ENCODE measurements around the gene BHLHE23. TPM values are rescaled to one million over a fixed set of nuclear protein-coding genes. Genes with fewer than 3 reads are reported as not detected.

BHLHE23 gene
- not detected for total RNA-seq

DNA sequence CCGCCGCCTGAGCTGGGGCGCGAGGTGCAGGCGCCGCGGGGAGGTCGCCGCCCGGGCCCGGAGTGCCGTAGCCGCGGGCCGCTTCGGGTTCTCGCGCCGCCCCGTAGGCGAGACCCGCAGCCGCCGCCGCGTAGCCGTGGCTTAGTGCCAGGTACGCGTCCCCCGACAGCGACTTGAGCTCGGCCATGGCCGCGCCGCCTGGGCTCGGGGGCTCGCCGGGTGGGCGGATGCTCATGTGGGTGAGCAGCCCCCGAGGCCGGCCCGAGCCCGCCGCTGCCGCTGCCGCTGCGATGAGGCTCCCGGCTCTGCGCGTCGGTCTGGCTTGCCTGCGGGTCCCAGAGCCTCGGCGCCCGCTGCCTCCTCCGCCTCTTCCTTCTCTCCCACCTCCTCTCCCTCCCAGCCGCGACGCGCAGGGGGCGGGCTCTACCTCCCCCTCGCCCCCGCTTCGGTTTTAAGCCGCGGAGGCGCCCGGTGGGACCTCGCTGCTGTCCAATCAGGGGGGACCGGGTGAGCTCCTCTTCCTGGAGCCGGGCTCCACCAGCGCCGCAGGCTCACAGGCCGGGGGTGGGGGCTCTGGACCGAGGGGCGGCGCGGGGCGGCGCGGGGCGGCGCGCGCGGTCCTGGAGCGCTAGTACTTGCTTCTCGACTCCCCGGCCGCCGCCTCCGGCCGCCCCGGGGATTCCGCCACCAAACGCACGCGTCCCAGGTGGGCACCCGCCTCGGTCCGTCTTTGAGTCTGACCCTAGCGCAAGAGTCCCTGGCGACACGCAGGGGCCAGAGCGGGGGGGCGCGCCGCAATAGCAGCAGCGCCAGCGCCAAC is at the start of gene BHLHE23:
Gene BHLHE23 (minus strand): TSS at position 425 of the 820 bp plus-strand sequence. CDS start 190 bp downstream, at position 235.
- peaks cover 20 to 57% (median 44%) of the 10 kb centered on the region in 4 donors for H3K4me1 ChIP-seq
- H3K9me3 ChIP-seq, result no peaks in the 10 kb centered on the region
- H3K4me3 ChIP-seq, result peak within 1 kb of the TSS; percentile 2 to 35 (median 22)
- no peak within 1 kb of the TSS for H3K27ac ChIP-seq (replicated peaks in 1 of 4)
- no peaks in the 10 kb centered on the region for H3K36me3 ChIP-seq
- intact Hi-C loops (cut with DNase I), result loop anchor here (5.0 kb wide), 1 partner anchor 104 kb away; no protein-coding TSS in a partner anchor
- TF ChIP-seq, protein P1, sequence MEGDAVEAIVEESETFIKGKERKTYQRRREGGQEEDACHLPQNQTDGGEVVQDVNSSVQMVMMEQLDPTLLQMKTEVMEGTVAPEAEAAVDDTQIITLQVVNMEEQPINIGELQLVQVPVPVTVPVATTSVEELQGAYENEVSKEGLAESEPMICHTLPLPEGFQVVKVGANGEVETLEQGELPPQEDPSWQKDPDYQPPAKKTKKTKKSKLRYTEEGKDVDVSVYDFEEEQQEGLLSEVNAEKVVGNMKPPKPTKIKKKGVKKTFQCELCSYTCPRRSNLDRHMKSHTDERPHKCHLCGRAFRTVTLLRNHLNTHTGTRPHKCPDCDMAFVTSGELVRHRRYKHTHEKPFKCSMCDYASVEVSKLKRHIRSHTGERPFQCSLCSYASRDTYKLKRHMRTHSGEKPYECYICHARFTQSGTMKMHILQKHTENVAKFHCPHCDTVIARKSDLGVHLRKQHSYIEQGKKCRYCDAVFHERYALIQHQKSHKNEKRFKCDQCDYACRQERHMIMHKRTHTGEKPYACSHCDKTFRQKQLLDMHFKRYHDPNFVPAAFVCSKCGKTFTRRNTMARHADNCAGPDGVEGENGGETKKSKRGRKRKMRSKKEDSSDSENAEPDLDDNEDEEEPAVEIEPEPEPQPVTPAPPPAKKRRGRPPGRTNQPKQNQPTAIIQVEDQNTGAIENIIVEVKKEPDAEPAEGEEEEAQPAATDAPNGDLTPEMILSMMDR (IDR thresholded peaks at IDR 0.05), result no peak
- TF ChIP-seq POLR2A (IDR thresholded peaks at IDR 0.05; ENCODE audit: low read depth) (no peak), POLR2AphosphoS5 (IDR thresholded peaks at IDR 0.05) (no peak), EP300 (IDR thresholded peaks at IDR 0.05) (no peak)
- peaks cover 19 to 100% (median 75%) of the 10 kb centered on the region in 4 donors for H3K27me3 ChIP-seq
- DNase-seq (ENCODE audit: extremely low spot score), result no peak
- WGBS, result 0% methylated on average over 9 of the region's 110 CpGs

DNA sequence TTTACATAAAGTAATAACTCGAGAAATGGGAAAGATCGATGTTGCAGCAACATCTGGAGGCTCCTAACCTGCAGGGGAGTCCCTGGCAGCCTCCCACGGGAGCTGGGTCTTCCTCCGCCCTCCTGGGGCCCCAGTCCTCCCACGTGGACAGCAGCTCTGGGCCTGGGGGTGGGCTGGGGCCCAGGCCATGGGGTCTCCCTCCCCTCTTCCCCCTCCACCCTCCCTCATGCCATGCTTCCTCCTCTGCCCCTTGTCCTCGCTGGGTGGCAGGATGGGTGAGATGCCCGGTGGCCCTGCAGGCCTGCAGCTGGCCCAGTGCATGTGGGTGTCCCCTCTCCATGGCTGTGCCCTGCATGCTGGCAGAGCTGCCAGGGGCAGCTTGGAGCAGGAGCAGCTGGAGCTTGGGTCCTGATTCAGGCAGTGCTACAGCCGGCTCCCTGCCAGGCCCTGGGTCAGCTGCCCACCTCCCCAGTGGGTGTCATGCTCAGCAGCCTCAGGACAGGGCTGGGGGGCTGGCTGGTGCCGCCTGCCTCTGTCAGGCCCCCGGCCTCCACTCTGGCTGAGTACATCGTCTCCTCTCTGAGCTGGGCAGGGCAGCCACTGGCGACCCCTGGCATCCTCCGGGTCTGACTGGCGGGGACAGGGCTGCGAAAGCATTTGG is 48.9 kb upstream of the BHLHE23 start:
- no peak for DNase-seq (ENCODE audit: extremely low spot score)
- WGBS, result 56% methylated on average over 14 of the region's 15 CpGs
- no peak overlapping the region for H3K4me3 ChIP-seq
- H3K36me3 ChIP-seq, result no peaks in the 10 kb centered on the region
- TF ChIP-seq, protein P1 (IDR thresholded peaks at IDR 0.05), result no peak
- TF ChIP-seq POLR2AphosphoS5 (IDR thresholded peaks at IDR 0.05), result no peak
- TF ChIP-seq POLR2A (IDR thresholded peaks at IDR 0.05; ENCODE audit: low read depth), result no peak
- TF ChIP-seq EP300 (IDR thresholded peaks at IDR 0.05), result no peak
- H3K9me3 ChIP-seq, result no peaks in the 10 kb centered on the region
- H3K27me3 ChIP-seq, result peaks cover 0 to 93% (median 7%) of the 10 kb centered on the region in 4 donors
- intact Hi-C loops (cut with DNase I), result loop anchor here (1.0 to 5.0 kb wide), 2 partner anchors 124 to 177 kb away; no protein-coding TSS in a partner anchor
- peaks cover 2 to 10% (median 8%) of the 10 kb centered on the region in 4 donors for H3K4me1 ChIP-seq
- no peak overlapping the region for H3K27ac ChIP-seq (replicated peaks in 1 of 4)

DNA sequence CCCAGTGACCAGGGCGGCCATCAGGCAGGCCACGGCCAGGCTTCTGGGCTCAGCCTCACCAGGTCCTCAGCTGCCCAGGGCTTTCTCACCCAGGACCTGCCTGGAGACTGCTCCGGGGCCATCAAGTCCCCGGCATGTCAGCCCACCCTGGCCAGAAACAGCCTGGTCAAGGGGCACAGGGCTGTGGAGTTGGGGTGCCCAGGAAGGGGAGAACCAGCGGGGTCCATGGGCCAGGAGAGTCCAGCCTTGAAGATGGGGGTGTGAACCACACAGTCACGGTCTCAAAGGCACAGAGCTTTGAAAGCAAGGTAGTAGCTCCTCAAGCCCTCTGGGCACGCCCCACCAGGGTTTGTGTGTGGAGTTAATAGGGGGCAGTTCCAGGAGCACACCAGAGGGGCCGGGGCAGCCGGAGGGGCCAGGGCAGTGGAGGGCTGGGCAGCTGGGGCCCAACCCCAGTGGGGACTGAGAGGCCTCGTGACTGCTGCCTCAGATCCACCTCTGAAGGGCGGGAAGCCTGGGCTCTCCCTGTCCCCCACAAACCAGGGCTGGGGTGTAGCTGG is 48.0 kb upstream of the BHLHE23 start:
- H3K27ac ChIP-seq (replicated peaks in 1 of 4), result no peak overlapping the region
- intact Hi-C loops (cut with DNase I), result loop anchor here (5.0 kb wide), 1 partner anchor 178 kb away; no protein-coding TSS in a partner anchor
- TF ChIP-seq, protein P1 (IDR thresholded peaks at IDR 0.05), result no peak
- no peak for TF ChIP-seq POLR2A (IDR thresholded peaks at IDR 0.05; ENCODE audit: low read depth)
- no peak for TF ChIP-seq POLR2AphosphoS5 (IDR thresholded peaks at IDR 0.05)
- TF ChIP-seq EP300 (IDR thresholded peaks at IDR 0.05), result no peak
- no peak overlapping the region for H3K4me3 ChIP-seq
- H3K27me3 ChIP-seq, result peaks cover 0 to 93% (median 7%) of the 10 kb centered on the region in 4 donors
- H3K9me3 ChIP-seq, result no peaks in the 10 kb centered on the region
- peaks cover 2 to 10% (median 8%) of the 10 kb centered on the region in 4 donors for H3K4me1 ChIP-seq
- WGBS, result 85% methylated on average over 10 of the region's 11 CpGs
- DNase-seq (ENCODE audit: extremely low spot score), result no peak
- H3K36me3 ChIP-seq, result no peaks in the 10 kb centered on the region

DNA sequence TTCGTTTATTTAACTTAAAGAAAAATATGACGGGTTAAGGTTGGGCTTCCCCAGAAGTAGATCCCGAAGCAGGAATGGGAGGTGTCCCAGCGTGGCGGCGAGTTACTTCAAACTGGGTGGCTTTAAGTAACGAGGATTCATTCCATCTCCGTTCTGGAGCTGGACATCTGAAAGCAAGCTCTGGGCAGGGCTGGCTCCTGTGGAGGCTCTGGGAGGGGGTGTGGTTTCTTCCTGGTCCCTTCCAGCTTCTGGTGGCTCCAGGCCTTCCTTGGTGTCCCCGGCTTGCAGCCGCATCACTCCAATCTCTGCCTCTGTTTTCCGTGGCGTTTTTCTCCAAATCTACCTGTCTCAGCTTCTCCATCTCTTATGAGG is 47.3 kb upstream of the BHLHE23 start:
- H3K9me3 ChIP-seq, result no peaks in the 10 kb centered on the region
- H3K27me3 ChIP-seq, result peaks cover 0 to 92% (median 6%) of the 10 kb centered on the region in 4 donors
- WGBS, result 85% methylated on average over 12 of the region's 12 CpGs
- peaks cover 2 to 10% (median 8%) of the 10 kb centered on the region in 4 donors for H3K4me1 ChIP-seq
- no peak overlapping the region for H3K4me3 ChIP-seq
- H3K27ac ChIP-seq (replicated peaks in 1 of 4), result no peak overlapping the region
- TF ChIP-seq EP300 (IDR thresholded peaks at IDR 0.05) (no peak), POLR2A (IDR thresholded peaks at IDR 0.05; ENCODE audit: low read depth) (no peak), POLR2AphosphoS5 (IDR thresholded peaks at IDR 0.05) (no peak)
- TF ChIP-seq, protein P1 (IDR thresholded peaks at IDR 0.05), result no peak
- no peaks in the 10 kb centered on the region for H3K36me3 ChIP-seq
- intact Hi-C loops (cut with DNase I), result no loop called here
- DNase-seq (ENCODE audit: extremely low spot score), result no peak
